ENCODE results near the gene MYH11. TPM values are rescaled to one million over a fixed set of nuclear protein-coding genes. Genes with fewer than 3 reads are reported as not detected.
"Not testable (repeated sequence)": the region's sequence is repeated elsewhere in the genome, so short reads cannot be mapped to it uniquely, and the experiment has no call there.

Gene MYH11
- total and polyA plus RNA-seq, 10 of the 15 experiments (the other 5 are each of a cell fraction or from before 2014, with no cell fraction given) = 0.01 to 1.9 (median 0.13) TPM; not detected in 1

- H3K4me1 ChIP-seq (ENCODE audit: control insufficient read depth, insufficient read depth, low read length); H3K4me3 ChIP-seq; H2AFZ ChIP-seq (ENCODE audit: control insufficient read depth, low read depth, low read length); ATAC-seq; H3K27me3 ChIP-seq (replicated peaks in 1 of 2; ENCODE audit: control insufficient read depth in 2 of 2, insufficient read depth in 2 of 2, low read length in 1 of 2); BruUV-seq (replicated peaks); in situ Hi-C loops (cut with MboI); H3K4me2 ChIP-seq (ENCODE audit: control insufficient read depth, insufficient read depth); H3K9ac ChIP-seq (ENCODE audit: control insufficient read depth, insufficient read depth, low read length); H3K36me3 ChIP-seq (ENCODE audit: control insufficient read depth in 2 of 2, insufficient read depth in 2 of 2, low read length in 1 of 2); H3K9me3 ChIP-seq (replicated peaks; ENCODE audit: control insufficient read depth, insufficient read depth, low read length); H3K79me2 ChIP-seq (ENCODE audit: control insufficient read depth, insufficient read depth, low read length); DNase-seq (ENCODE audit: low read depth, low spot score); RAD21 ChIA-PET (ENCODE audit: unreplicated experiment); H4K20me1 ChIP-seq (ENCODE audit: control insufficient read depth, insufficient read depth); intact Hi-C loops (cut with micrococcal nuclease; ENCODE audit: unreplicated experiment); FAIRE-seq; H3K27ac ChIP-seq (ENCODE audit: control insufficient read depth, insufficient read depth); CTCF ChIA-PET: not testable (repeated sequence)
- WGBS (ENCODE audit: insufficient coverage, insufficient replicate concordance, low lambda C conversion rate, missing lambda C conversion rate) = 100% methylated on average over 5 of the region's 5 CpGs
- SMC1A ChIA-PET (ENCODE audit: uncharacterized antibody, unreplicated experiment) = interaction anchor here (1.5 kb wide), 1 partner anchor 28 kb away, joined by 5 read pairs; no protein-coding TSS in a partner anchor
- POLR2A ChIA-PET = interaction anchor here (0.6 to 0.9 kb wide), 2 partner anchors 57 to 149 kb away, joined by 3 to 4 read pairs; no protein-coding TSS in a partner anchor
Measured at GRCh38 chr16:15727697-15728096, 129.1 kb downstream of the MYH11 start.

- no peaks in the 10 kb centered on the region for H3K79me2 ChIP-seq (ENCODE audit: control insufficient read depth, insufficient read depth, low read length)
- no peaks in the 10 kb centered on the region for H4K20me1 ChIP-seq (ENCODE audit: control insufficient read depth, insufficient read depth)
- no peaks in the 10 kb centered on the region for H3K4me1 ChIP-seq (ENCODE audit: control insufficient read depth, insufficient read depth, low read length)
- H3K4me3 ChIP-seq = no peak overlapping the region
- FAIRE-seq (no peak), DNase-seq (ENCODE audit: low read depth, low spot score) (no peak), ATAC-seq (no peak)
- ChIA-PET POLR2A (no interaction called here), CTCF (no interaction called here), RAD21 (ENCODE audit: unreplicated experiment) (no interaction called here), SMC1A (ENCODE audit: uncharacterized antibody, unreplicated experiment) (no interaction called here)
- intact Hi-C loops (cut with micrococcal nuclease; ENCODE audit: unreplicated experiment) = no loop called here
- TF ChIP-seq SREBF2 (IDR thresholded peaks at IDR 0.05; ENCODE audit: low read length) (no peak), POLR2A (IDR thresholded peaks at IDR 0.05; ENCODE audit: low read depth, low read length) (peak; percentile 38; the same call in 1 of the 2 replicates)
- no TSS peak for BruUV-seq (replicated peaks)
- 95% methylated on average over 18 of the region's 18 CpGs for WGBS (ENCODE audit: insufficient coverage, insufficient replicate concordance, low lambda C conversion rate, missing lambda C conversion rate)
- in situ Hi-C loops (cut with MboI) = no loop called here
- H3K9ac ChIP-seq (ENCODE audit: control insufficient read depth, insufficient read depth, low read length) = no peak overlapping the region
- H3K27ac ChIP-seq (ENCODE audit: control insufficient read depth, insufficient read depth) = no peak overlapping the region
- H3K27me3 ChIP-seq (replicated peaks in 1 of 2; ENCODE audit: control insufficient read depth in 2 of 2, insufficient read depth in 2 of 2, low read length in 1 of 2) = no peaks in the 10 kb centered on the region
- H3K36me3 ChIP-seq (ENCODE audit: control insufficient read depth in 2 of 2, insufficient read depth in 2 of 2, low read length in 1 of 2) = peaks cover 0 to 7% of the 10 kb centered on the region in 2 experiments; a peak in 3 of 4 replicates
- no peak overlapping the region for H2AFZ ChIP-seq (ENCODE audit: control insufficient read depth, low read depth, low read length)
- H3K4me2 ChIP-seq (ENCODE audit: control insufficient read depth, insufficient read depth) = no peak overlapping the region
- no peaks in the 10 kb centered on the region for H3K9me3 ChIP-seq (replicated peaks; ENCODE audit: control insufficient read depth, insufficient read depth, low read length)
Measured at GRCh38 chr16:15726715-15727114, 130.1 kb downstream of the MYH11 start.
